Activated T-helper 17 cell treated with anti-CD3 and anti-CD28 coated beads, Interleukin-2, amount 50 U/mL, for 72 hours (primary cell): Measurements from ENCODE around the gene LIM2. TPM values are rescaled to one million over a fixed set of nuclear protein-coding genes. Genes with fewer than 3 reads are reported as not detected.

ENCODE experiments used
- ATAC-seq: fragments of 150-1000 bp; cut with Tn5 transposase; replicated peaks from 2 replicates; pipeline ENCODE4 v1.10.0; 2021; ENCODE audit warnings: mild to moderate bottlenecking, moderate library complexity
- H3K27ac Mint-ChIP-seq: one replicate; pipeline ENCODE4 v1.8.0; 2022; ENCODE audit warnings: mixed read lengths
- H3K27me3 Mint-ChIP-seq: one replicate; pipeline ENCODE4 v1.8.0; 2022; ENCODE audit warnings: mixed read lengths
- H3K36me3 Mint-ChIP-seq: one replicate; pipeline ENCODE4 v1.8.0; 2022; ENCODE audit warnings: low read depth, mild to moderate bottlenecking, mixed read lengths
- H3K4me1 Mint-ChIP-seq: one replicate; pipeline ENCODE4 v1.8.0; 2022; ENCODE audit warnings: mixed read lengths
- H3K4me3 Mint-ChIP-seq: one replicate; pipeline ENCODE4 v1.8.0; 2022; ENCODE audit warnings: mild to moderate bottlenecking, mixed read lengths
- H3K9me3 Mint-ChIP-seq: one replicate; pipeline ENCODE4 v1.8.0; 2022; ENCODE audit warnings: mixed read lengths
- total RNA-seq, 2 donors: library from RNA; stranded (reverse); gene quantifications; one replicate each; pipeline ENCODE4 v1.2.3, GENCODE V29; 2022

Gene LIM2
- total RNA-seq, 2 donors from 2014 or later, result 0.40 TPM; not detected in 1

GRCh38 chr19:51342631-51343569 lies 44.9 kb downstream of the LIM2 start:
- H3K27ac Mint-ChIP-seq, result peak overlapping the region; percentile 67
- no peak overlapping the region for H3K4me3 Mint-ChIP-seq
- H3K4me1 Mint-ChIP-seq, result peaks cover 7% of the 10 kb centered on the region
- no peak for ATAC-seq
- no peaks in the 10 kb centered on the region for H3K27me3 Mint-ChIP-seq
- H3K36me3 Mint-ChIP-seq, result peaks cover 21% of the 10 kb centered on the region
- no peaks in the 10 kb centered on the region for H3K9me3 Mint-ChIP-seq

GRCh38 chr19:51341976-51342580 lies 45.7 kb downstream of the LIM2 start, which contains the start of gene VSIG10L:
Gene VSIG10L, minus strand, starts transcription at chr19:51342139. Its CDS starts 15 bp downstream, at chr19:51342124.
- H3K27me3 Mint-ChIP-seq, result no peaks in the 10 kb centered on the region
- H3K4me1 Mint-ChIP-seq, result peaks cover 7% of the 10 kb centered on the region
- peak within 1 kb of the TSS; percentile 67 for H3K27ac Mint-ChIP-seq
- no peak for ATAC-seq
- peaks cover 15% of the 10 kb centered on the region for H3K36me3 Mint-ChIP-seq
- H3K9me3 Mint-ChIP-seq, result no peaks in the 10 kb centered on the region
- H3K4me3 Mint-ChIP-seq, result peak within 1 kb of the TSS; percentile 58

GRCh38 chr19:51341066-51341465 lies 46.7 kb downstream of the LIM2 start:
- Mint-ChIP-seq H3K27ac (peak overlapping the region; percentile 50), H3K4me3 (peak overlapping the region; percentile 58), H3K9me3 (no peaks in the 10 kb centered on the region), H3K36me3 (peaks cover 9% of the 10 kb centered on the region), H3K4me1 (peaks cover 7% of the 10 kb centered on the region), H3K27me3 (no peaks in the 10 kb centered on the region)
- ATAC-seq, result no peak

- Mint-ChIP-seq H3K36me3 (peaks cover 4% of the 10 kb centered on the region), H3K27me3 (no peaks in the 10 kb centered on the region), H3K9me3 (no peaks in the 10 kb centered on the region), H3K27ac (peak overlapping the region; percentile 55), H3K4me1 (peaks cover 7% of the 10 kb centered on the region), H3K4me3 (peak overlapping the region; percentile 86)
- peak; percentile 90 for ATAC-seq
Observed at GRCh38 chr19:51339687-51340656, 47.8 kb downstream of the LIM2 start.

- H3K27me3 Mint-ChIP-seq, result no peaks in the 10 kb centered on the region
Observed at GRCh38 chr19:51339313-51339686, 48.5 kb downstream of the LIM2 start.

GRCh38 chr19:51338563-51339312 lies 49.0 kb downstream of the LIM2 start:
- Mint-ChIP-seq H3K9me3 (no peaks in the 10 kb centered on the region), H3K4me3 (peak overlapping the region; percentile 86), H3K27ac (peak overlapping the region; percentile 55), H3K36me3 (no peaks in the 10 kb centered on the region), H3K27me3 (no peaks in the 10 kb centered on the region), H3K4me1 (peaks cover 7% of the 10 kb centered on the region)
- peak; percentile 76 for ATAC-seq

More at GRCh38 chr19:51339313-51339686, 48.5 kb downstream of the LIM2 start:
- no peaks in the 10 kb centered on the region for H3K36me3 Mint-ChIP-seq
- peak overlapping the region; percentile 55 for H3K27ac Mint-ChIP-seq
- peak; percentile 7 for ATAC-seq
- H3K4me3 Mint-ChIP-seq, result peak overlapping the region; percentile 86
- peaks cover 7% of the 10 kb centered on the region for H3K4me1 Mint-ChIP-seq
- H3K9me3 Mint-ChIP-seq, result no peaks in the 10 kb centered on the region

- H3K36me3 Mint-ChIP-seq, result no peaks in the 10 kb centered on the region
- peak overlapping the region; percentile 86 for H3K4me3 Mint-ChIP-seq
- no peaks in the 10 kb centered on the region for H3K9me3 Mint-ChIP-seq
- H3K27ac Mint-ChIP-seq, result peak overlapping the region; percentile 55
- ATAC-seq, result no peak
- H3K4me1 Mint-ChIP-seq, result peaks cover 7% of the 10 kb centered on the region
- no peaks in the 10 kb centered on the region for H3K27me3 Mint-ChIP-seq
Observed at GRCh38 chr19:51337861-51338562, 49.8 kb downstream of the LIM2 start.

GRCh38 chr19:51337141-51337860 lies 50.5 kb downstream of the LIM2 start:
- ATAC-seq, result no peak

GRCh38 chr19:51333836-51334460 lies 53.8 kb downstream of the LIM2 start:
- Mint-ChIP-seq H3K27ac (no peak overlapping the region), H3K27me3 (peaks cover 22% of the 10 kb centered on the region)
- no peak for ATAC-seq

More at GRCh38 chr19:51337141-51337860, 50.5 kb downstream of the LIM2 start:
- H3K4me1 Mint-ChIP-seq, result peaks cover 7% of the 10 kb centered on the region
- no peak overlapping the region for H3K4me3 Mint-ChIP-seq
- no peak overlapping the region for H3K27ac Mint-ChIP-seq
- no peaks in the 10 kb centered on the region for H3K9me3 Mint-ChIP-seq
- H3K36me3 Mint-ChIP-seq, result no peaks in the 10 kb centered on the region
- H3K27me3 Mint-ChIP-seq, result no peaks in the 10 kb centered on the region

GRCh38 chr19:51331716-51332115 lies 56.1 kb downstream of the LIM2 start:
- H3K4me1 Mint-ChIP-seq, result peaks cover 9% of the 10 kb centered on the region
- no peak overlapping the region for H3K27ac Mint-ChIP-seq
- peaks cover 7% of the 10 kb centered on the region for H3K36me3 Mint-ChIP-seq
- ATAC-seq, result no peak
- H3K27me3 Mint-ChIP-seq, result peaks cover 31% of the 10 kb centered on the region
- no peak overlapping the region for H3K4me3 Mint-ChIP-seq
- no peaks in the 10 kb centered on the region for H3K9me3 Mint-ChIP-seq

More at GRCh38 chr19:51333836-51334460, 53.8 kb downstream of the LIM2 start:
- Mint-ChIP-seq H3K36me3 (peaks cover 7% of the 10 kb centered on the region), H3K4me1 (peaks cover 5% of the 10 kb centered on the region), H3K4me3 (no peak overlapping the region), H3K9me3 (no peaks in the 10 kb centered on the region)

- Mint-ChIP-seq H3K4me3 (no peak overlapping the region), H3K9me3 (no peaks in the 10 kb centered on the region), H3K36me3 (peaks cover 7% of the 10 kb centered on the region), H3K4me1 (peaks cover 9% of the 10 kb centered on the region), H3K27me3 (peaks cover 37% of the 10 kb centered on the region), H3K27ac (no peak overlapping the region)
- ATAC-seq, result no peak
Observed at GRCh38 chr19:51331193-51331592, 56.6 kb downstream of the LIM2 start.

- no peak overlapping the region for H3K27ac Mint-ChIP-seq
- ATAC-seq, result no peak
- H3K36me3 Mint-ChIP-seq, result peaks cover 7% of the 10 kb centered on the region
- peaks cover 9% of the 10 kb centered on the region for H3K4me1 Mint-ChIP-seq
- peaks cover 45% of the 10 kb centered on the region for H3K27me3 Mint-ChIP-seq
- H3K4me3 Mint-ChIP-seq, result no peak overlapping the region
- no peaks in the 10 kb centered on the region for H3K9me3 Mint-ChIP-seq
Observed at GRCh38 chr19:51330366-51330765, 57.4 kb downstream of the LIM2 start.
